Activated CD8-positive, alpha-beta T cell treated with anti-CD3 and anti-CD28 coated beads for 36 hours (primary cell): ENCODE data around the gene TMCC1. TPM values are rescaled to one million over a fixed set of nuclear protein-coding genes. Genes with fewer than 3 reads are reported as not detected.

Experiments used
- ATAC-seq: fragments of 200-7000 bp; cut with Tn5 transposase; one replicate; pipeline ENCODE4 v1.10.0; 2021; ENCODE audit warnings: mild to moderate bottlenecking, moderate library complexity
- CTCF ChIA-PET: fragments of 350-600 bp; sonication (Branson Sonifier 250); formaldehyde crosslinking; loops from one replicate; lab custom pipeline; 2021; ENCODE audit warnings: antibody characterized with exemption; lab: Charles Lee
- POLR2A ChIA-PET: fragments of 350-600 bp; sonication (Branson Sonifier 250); formaldehyde crosslinking; loops from one replicate; lab custom pipeline; 2021; ENCODE audit warnings: antibody characterized with exemption; lab: Charles Lee
- DNase-seq: peaks from one replicate; pipeline ENCODE4 v3.0.0-alpha.2; 2020
- H3K27ac Mint-ChIP-seq: one replicate; pipeline ENCODE4 v1.8.0; 2021; ENCODE audit warnings: mild to moderate bottlenecking, mixed read lengths
- H3K27me3 Mint-ChIP-seq: one replicate; pipeline ENCODE4 v1.8.0; 2021; ENCODE audit warnings: mixed read lengths
- H3K36me3 Mint-ChIP-seq: one replicate; pipeline ENCODE4 v1.8.0; 2021; ENCODE audit warnings: low read depth, mixed read lengths
- H3K4me1 Mint-ChIP-seq: one replicate; pipeline ENCODE4 v1.8.0; 2021; ENCODE audit warnings: low read depth, mixed read lengths
- H3K4me3 Mint-ChIP-seq: one replicate; pipeline ENCODE4 v1.8.0; 2021; ENCODE audit warnings: mild to moderate bottlenecking, moderate library complexity, mixed read lengths
- H3K9me3 Mint-ChIP-seq: one replicate; pipeline ENCODE4 v1.8.0; 2021; ENCODE audit warnings: mixed read lengths
- intact Hi-C: fragments of 100-400 bp; cut with micrococcal nuclease; formaldehyde crosslinking; loops from one replicate; pipeline ENCODE4 v1.10.0; 2022
- total RNA-seq, 2 experiments: library from RNA; stranded (reverse); gene quantifications; one replicate each; pipeline ENCODE4 v1.2.3, GENCODE V29; 2021
- TF ChIP-seq, protein P1 (sequence below): fragments of 200-600 bp; IDR thresholded peaks from one replicate; pipeline ENCODE4 v1.8.0; 2022; ENCODE audit warnings: antibody characterized with exemption, mild to moderate bottlenecking

The TMCC1 gene
- total RNA-seq, 2 experiments from 2014 or later = 14.1 to 18.0 TPM

DNA sequence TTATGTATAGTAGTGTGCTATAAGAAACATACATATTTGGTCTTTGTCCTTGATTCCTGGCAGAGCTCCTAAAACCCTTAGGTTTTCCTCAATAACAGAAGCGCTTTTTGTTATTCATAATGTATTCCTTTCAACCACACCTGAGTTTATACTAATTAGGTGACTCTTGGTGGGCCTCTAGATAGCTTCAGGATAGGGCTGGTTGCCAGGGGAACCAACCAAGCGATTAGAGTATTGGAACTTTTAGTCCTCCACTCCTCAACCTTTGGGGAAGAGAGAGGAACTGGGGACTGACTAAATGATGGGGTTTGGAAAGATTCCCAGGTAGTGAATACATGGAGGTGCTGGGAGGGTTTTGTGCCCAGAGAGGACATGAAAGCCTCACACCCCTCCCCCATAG lies 24.6 kb downstream of the TMCC1 start:
- TF ChIP-seq, protein P1, sequence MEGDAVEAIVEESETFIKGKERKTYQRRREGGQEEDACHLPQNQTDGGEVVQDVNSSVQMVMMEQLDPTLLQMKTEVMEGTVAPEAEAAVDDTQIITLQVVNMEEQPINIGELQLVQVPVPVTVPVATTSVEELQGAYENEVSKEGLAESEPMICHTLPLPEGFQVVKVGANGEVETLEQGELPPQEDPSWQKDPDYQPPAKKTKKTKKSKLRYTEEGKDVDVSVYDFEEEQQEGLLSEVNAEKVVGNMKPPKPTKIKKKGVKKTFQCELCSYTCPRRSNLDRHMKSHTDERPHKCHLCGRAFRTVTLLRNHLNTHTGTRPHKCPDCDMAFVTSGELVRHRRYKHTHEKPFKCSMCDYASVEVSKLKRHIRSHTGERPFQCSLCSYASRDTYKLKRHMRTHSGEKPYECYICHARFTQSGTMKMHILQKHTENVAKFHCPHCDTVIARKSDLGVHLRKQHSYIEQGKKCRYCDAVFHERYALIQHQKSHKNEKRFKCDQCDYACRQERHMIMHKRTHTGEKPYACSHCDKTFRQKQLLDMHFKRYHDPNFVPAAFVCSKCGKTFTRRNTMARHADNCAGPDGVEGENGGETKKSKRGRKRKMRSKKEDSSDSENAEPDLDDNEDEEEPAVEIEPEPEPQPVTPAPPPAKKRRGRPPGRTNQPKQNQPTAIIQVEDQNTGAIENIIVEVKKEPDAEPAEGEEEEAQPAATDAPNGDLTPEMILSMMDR = no peak
- peaks cover 13% of the 10 kb centered on the region for H3K4me1 Mint-ChIP-seq
- peaks cover 20% of the 10 kb centered on the region for H3K36me3 Mint-ChIP-seq
- ChIA-PET POLR2A (no interaction called here), CTCF (interaction anchor here (1.2 to 1.4 kb wide), 2 partner anchors 44 to 65 kb away, joined by 3 to 4 read pairs; no protein-coding TSS in a partner anchor)
- H3K27me3 Mint-ChIP-seq = no peaks in the 10 kb centered on the region
- no peak for DNase-seq
- H3K27ac Mint-ChIP-seq = no peak overlapping the region
- no peak overlapping the region for H3K4me3 Mint-ChIP-seq
- ATAC-seq = no peak
- intact Hi-C loops = no loop called here
- no peaks in the 10 kb centered on the region for H3K9me3 Mint-ChIP-seq

DNA sequence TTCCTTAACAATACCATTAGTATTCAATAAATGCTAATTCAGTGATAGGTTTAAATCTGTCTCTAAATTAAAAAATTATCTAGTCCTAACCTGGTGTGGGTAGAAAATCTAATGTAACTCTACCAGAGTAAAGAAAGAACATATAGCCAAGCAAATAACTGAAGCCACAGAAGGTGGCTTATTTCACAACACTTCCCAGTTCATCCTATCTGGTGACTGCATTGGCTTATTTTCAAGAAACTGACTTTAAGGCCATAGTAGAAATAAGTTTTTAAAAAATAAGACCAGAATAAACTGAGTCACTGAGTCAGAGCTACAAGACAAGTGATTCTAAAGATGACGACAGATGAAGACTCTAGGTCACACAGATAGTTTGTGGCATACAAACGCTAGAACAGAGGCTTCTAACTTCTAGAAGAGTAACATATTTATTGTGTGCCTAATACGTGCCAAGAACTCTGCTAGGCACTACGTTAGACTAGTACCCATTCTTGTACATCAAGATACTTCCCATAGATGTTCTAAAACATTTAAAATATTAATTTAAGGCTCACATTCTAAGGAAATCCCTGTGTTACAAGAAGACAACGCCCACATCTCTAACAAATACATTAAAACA lies 25.9 kb downstream of the TMCC1 start:
- Mint-ChIP-seq H3K36me3 (peaks cover 24% of the 10 kb centered on the region), H3K4me1 (peaks cover 16% of the 10 kb centered on the region), H3K27me3 (no peaks in the 10 kb centered on the region), H3K4me3 (no peak overlapping the region), H3K27ac (no peak overlapping the region), H3K9me3 (no peaks in the 10 kb centered on the region)
- ChIA-PET CTCF (interaction anchor here (1.4 kb wide), 1 partner anchor 42 kb away, joined by 3 read pairs; no protein-coding TSS in a partner anchor), POLR2A (no interaction called here)
- TF ChIP-seq, protein P1 = no peak
- ATAC-seq (no peak), DNase-seq (no peak)
- intact Hi-C loops = no loop called here

DNA sequence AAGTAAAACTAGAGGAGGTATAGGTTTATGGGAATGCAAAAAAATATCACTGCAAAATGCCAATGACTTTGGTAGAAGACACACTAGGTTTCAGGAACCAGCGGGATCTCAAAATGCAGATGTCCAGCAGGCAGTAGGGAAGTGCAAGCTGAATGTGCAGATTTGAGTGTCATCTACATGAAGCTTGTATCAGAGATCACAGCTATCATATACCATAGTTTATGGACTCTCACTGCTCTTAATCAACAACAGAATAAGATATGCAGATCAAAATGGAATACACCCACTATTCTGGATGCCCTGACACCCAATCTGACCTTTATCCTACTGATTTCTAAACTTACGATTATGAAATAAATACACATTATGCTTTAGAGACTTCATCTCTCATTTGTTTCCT lies 27.7 kb downstream of the TMCC1 start:
- Mint-ChIP-seq H3K4me3 (no peak overlapping the region), H3K27ac (no peak overlapping the region), H3K27me3 (no peaks in the 10 kb centered on the region), H3K9me3 (no peaks in the 10 kb centered on the region), H3K36me3 (peaks cover 20% of the 10 kb centered on the region), H3K4me1 (peaks cover 20% of the 10 kb centered on the region)
- intact Hi-C loops = no loop called here
- TF ChIP-seq, protein P1 = no peak
- ATAC-seq (no peak), DNase-seq (no peak)
- CTCF ChIA-PET = no interaction called here
- POLR2A ChIA-PET = no interaction called here

DNA sequence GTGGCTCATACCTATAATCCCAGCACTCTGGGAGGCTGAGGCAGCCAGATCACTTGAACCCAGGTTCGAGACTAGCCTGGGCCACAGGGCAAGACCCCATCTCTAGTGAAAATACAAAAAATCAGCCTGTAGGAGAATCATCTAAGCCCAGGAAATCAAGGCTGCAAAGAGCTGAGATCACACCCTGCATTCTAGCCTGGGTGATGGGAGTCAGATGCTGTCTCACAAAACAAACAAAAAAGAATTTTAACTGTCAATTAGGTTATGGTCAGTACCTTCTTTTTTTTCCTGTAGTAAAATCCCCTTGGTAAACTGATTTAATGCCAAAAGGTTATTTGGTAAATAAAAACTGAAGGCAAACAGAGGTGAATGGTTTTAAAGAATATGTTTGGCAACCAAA lies 29.0 kb downstream of the TMCC1 start:
- ATAC-seq = no peak
- ChIA-PET CTCF (no interaction called here), POLR2A (no interaction called here)
- H3K27me3 Mint-ChIP-seq = no peaks in the 10 kb centered on the region
- H3K27ac Mint-ChIP-seq = no peak overlapping the region
- peaks cover 22% of the 10 kb centered on the region for H3K4me1 Mint-ChIP-seq
- TF ChIP-seq, protein P1 = no peak
- DNase-seq = no peak
- intact Hi-C loops = no loop called here
- no peaks in the 10 kb centered on the region for H3K9me3 Mint-ChIP-seq
- H3K36me3 Mint-ChIP-seq = peaks cover 24% of the 10 kb centered on the region
- no peak overlapping the region for H3K4me3 Mint-ChIP-seq

DNA sequence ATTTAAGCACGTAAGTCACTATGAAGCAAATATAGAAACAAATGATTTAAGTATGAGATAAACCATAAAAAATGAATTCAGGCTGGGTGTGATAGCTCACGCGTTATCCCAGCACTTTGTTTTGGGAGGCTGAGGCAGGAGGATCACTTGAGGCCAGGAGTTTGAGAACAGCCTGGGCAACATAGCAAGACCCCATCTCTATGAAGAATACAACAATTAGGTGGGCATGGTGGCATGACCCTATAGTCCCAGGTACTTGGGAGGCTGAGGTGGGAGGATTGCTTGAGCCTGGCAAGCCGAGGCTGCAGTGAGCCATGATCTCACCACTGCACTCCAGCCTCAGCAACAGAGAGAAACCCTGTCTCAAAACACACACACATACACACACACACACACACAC lies 34.2 kb downstream of the TMCC1 start:
- peaks cover 38% of the 10 kb centered on the region for H3K4me1 Mint-ChIP-seq
- no peak for ATAC-seq
- H3K27ac Mint-ChIP-seq = no peak overlapping the region
- TF ChIP-seq, protein P1 = no peak
- no peaks in the 10 kb centered on the region for H3K27me3 Mint-ChIP-seq
- POLR2A ChIA-PET = no interaction called here
- intact Hi-C loops = no loop called here
- no peaks in the 10 kb centered on the region for H3K9me3 Mint-ChIP-seq
- no peak for DNase-seq
- H3K4me3 Mint-ChIP-seq = no peak overlapping the region
- CTCF ChIA-PET = interaction anchor here (1.3 kb wide), 1 partner anchor 34 kb away, joined by 3 read pairs; no protein-coding TSS in a partner anchor
- H3K36me3 Mint-ChIP-seq = peaks cover 38% of the 10 kb centered on the region
